Measurements from ENCODE around the gene AURKA. TPM values are rescaled to one million over a fixed set of nuclear protein-coding genes. Genes with fewer than 3 reads are reported as not detected.

AURKA gene
- total and polyA plus RNA-seq, 9 of the 15 experiments (the other 6 are each of a cell fraction or from before 2014, with no cell fraction given): 72.7 to 162 (median 113) TPM

GRCh38 chr20:56411759-56412472 lies 19.9 kb upstream of the AURKA start, which contains the start of gene CASS4 (continued):
- no peak for TF ChIP-seq TCF15 (CRISPR knock-in tag; IDR thresholded peaks at IDR 0.05)
- peak; percentile 94 for TF ChIP-seq MYC (IDR thresholded peaks at IDR 0.05; ENCODE audit: low read depth, low read length)
- no peak for TF ChIP-seq MYC (CRISPR knock-in tag; IDR thresholded peaks at IDR 0.05; ENCODE audit: borderline replicate concordance, low read depth)
- peak; percentile 98 for TF ChIP-seq TAL1 (IDR thresholded peaks at IDR 0.05)
- peak in 1 of 2 experiments; percentile 76; a peak in 2 of 4 replicates for TF ChIP-seq ZNF639 (CRISPR knock-in tag; conservative IDR thresholded peaks at IDR 0.05 in 1 of 2, IDR thresholded peaks at IDR 0.05 in 1 of 2)
- TF ChIP-seq ARID3A (IDR thresholded peaks at IDR 0.05; ENCODE audit: borderline replicate concordance, low read depth, low read length): peak; percentile 73; the same call in 1 of the 2 replicates
- TF ChIP-seq VEZF1 (CRISPR knock-in tag; IDR thresholded peaks at IDR 0.05): peak; percentile 48; the same call in 1 of the 2 replicates
- TF ChIP-seq MAFG (tag; conservative IDR thresholded peaks at IDR 0.05): peak; percentile 94
- TF ChIP-seq ZNF212 (CRISPR knock-in tag; IDR thresholded peaks at IDR 0.05): no peak
- 0 out of 2 replicates have a peak, but pooled peaks have one; percentile 46 for TF ChIP-seq ZNF431 (CRISPR knock-in tag; IDR thresholded peaks at IDR 0.05)
- TF ChIP-seq ID3 (CRISPR knock-in tag; IDR thresholded peaks at IDR 0.05): no peak
- 0 out of 2 replicates have a peak, but pooled peaks have one; percentile 36 for TF ChIP-seq ID3 (tag; IDR thresholded peaks at IDR 0.05)
- TF ChIP-seq ZBED1 (IDR thresholded peaks at IDR 0.05): peak; percentile 51; the same call in 1 of the 2 replicates
- peak; percentile 99 for TF ChIP-seq NBN (IDR thresholded peaks at IDR 0.05; ENCODE audit: low read depth)
- 0 out of 2 replicates have a peak, but pooled peaks have one; percentile 38 for TF ChIP-seq HNRNPUL1 (IDR thresholded peaks at IDR 0.05; ENCODE audit: low read length)
- TF ChIP-seq POLR2AphosphoS5 (IDR thresholded peaks at IDR 0.05; ENCODE audit: control insufficient read depth, insufficient read depth, low read depth, low read length): peak; percentile 97
- 0 out of 2 replicates have a peak, but pooled peaks have one; percentile 61 for TF ChIP-seq L3MBTL2 (IDR thresholded peaks at IDR 0.05)
- no peak for TF ChIP-seq HNRNPK (IDR thresholded peaks at IDR 0.05; ENCODE audit: low read depth, low read length, poor library complexity, severe bottlenecking)
- TF ChIP-seq ZNF445 (CRISPR knock-in tag; IDR thresholded peaks at IDR 0.05; ENCODE audit: low read depth): no peak

All from K562 (cell line).